ENCODE measurements around the gene MNX1.

The MNX1 gene

GRCh38 chr7:157053118-157053517 lies 42.7 kb upstream of the MNX1 start:
- TF ChIP-seq PKNOX1 (IDR thresholded peaks at IDR 0.05) (no peak), ELF4 (IDR thresholded peaks at IDR 0.05) (no peak), ARNT (IDR thresholded peaks at IDR 0.05) (no peak), LEF1 (IDR thresholded peaks at IDR 0.05; ENCODE audit: borderline replicate concordance) (no peak), SP1 (IDR thresholded peaks at IDR 0.05) (no peak), FOXM1 (IDR thresholded peaks at IDR 0.05; ENCODE audit: borderline replicate concordance) (no peak), L3MBTL2 (conservative IDR thresholded peaks at IDR 0.05) (no peak), NFRKB (IDR thresholded peaks at IDR 0.05) (no peak), ZNF384 (IDR thresholded peaks at IDR 0.05) (no peak), BHLHE40 (IDR thresholded peaks at IDR 0.05; ENCODE audit: borderline replicate concordance) (no peak), FOXA1 (IDR thresholded peaks at IDR 0.05) (no peak), HDGF (IDR thresholded peaks at IDR 0.05; ENCODE audit: borderline replicate concordance) (no peak), TARDBP (IDR thresholded peaks at IDR 0.05) (no peak)
- DNase-seq (ENCODE audit: extremely low spot score) = no peak
- POLR2A ChIA-PET = no interaction called here
- CTCF ChIA-PET = no interaction called here

- no peak for TF ChIP-seq HDGF (IDR thresholded peaks at IDR 0.05; ENCODE audit: borderline replicate concordance)
- no peak for TF ChIP-seq NFRKB (IDR thresholded peaks at IDR 0.05)
- no peak for TF ChIP-seq BHLHE40 (IDR thresholded peaks at IDR 0.05; ENCODE audit: borderline replicate concordance)
- no peak for TF ChIP-seq L3MBTL2 (conservative IDR thresholded peaks at IDR 0.05)
- no peak for TF ChIP-seq ZNF384 (IDR thresholded peaks at IDR 0.05)
- no peak for TF ChIP-seq FOXK2 (IDR thresholded peaks at IDR 0.05)
- no peak for TF ChIP-seq PKNOX1 (IDR thresholded peaks at IDR 0.05)
- TF ChIP-seq CTBP1 (IDR thresholded peaks at IDR 0.05; ENCODE audit: borderline replicate concordance) = no peak
- no peak for TF ChIP-seq LEF1 (IDR thresholded peaks at IDR 0.05; ENCODE audit: borderline replicate concordance)
- no peak for TF ChIP-seq FOXA1 (IDR thresholded peaks at IDR 0.05)
- TF ChIP-seq SP1 (IDR thresholded peaks at IDR 0.05) = no peak
- no peak for TF ChIP-seq SUZ12 (IDR thresholded peaks at IDR 0.05)
- TF ChIP-seq ARNT (IDR thresholded peaks at IDR 0.05) = no peak
- TF ChIP-seq FOXM1 (IDR thresholded peaks at IDR 0.05; ENCODE audit: borderline replicate concordance) = no peak
- TF ChIP-seq ELF4 (IDR thresholded peaks at IDR 0.05) = no peak
- TF ChIP-seq TARDBP (IDR thresholded peaks at IDR 0.05) = no peak
- ChIA-PET POLR2A (interaction anchor here (0.7 kb wide), 1 partner anchor 36 kb away, joined by 3 read pairs; the partner anchor contains the start of gene MNX1), CTCF (no interaction called here)
- DNase-seq (ENCODE audit: extremely low spot score) = peak; percentile 8
Measured at GRCh38 chr7:157047148-157047547, 36.7 kb upstream of the MNX1 start.

- ChIA-PET CTCF (no interaction called here), POLR2A (no interaction called here)
- TF ChIP-seq FOXK2 (IDR thresholded peaks at IDR 0.05) (no peak), NFRKB (IDR thresholded peaks at IDR 0.05) (no peak), ZNF384 (IDR thresholded peaks at IDR 0.05) (no peak), CTBP1 (IDR thresholded peaks at IDR 0.05; ENCODE audit: borderline replicate concordance) (no peak), ARNT (IDR thresholded peaks at IDR 0.05) (no peak), BHLHE40 (IDR thresholded peaks at IDR 0.05; ENCODE audit: borderline replicate concordance) (no peak), L3MBTL2 (conservative IDR thresholded peaks at IDR 0.05) (no peak), LEF1 (IDR thresholded peaks at IDR 0.05; ENCODE audit: borderline replicate concordance) (no peak), SUZ12 (IDR thresholded peaks at IDR 0.05) (no peak), ELF4 (IDR thresholded peaks at IDR 0.05) (no peak), SP1 (IDR thresholded peaks at IDR 0.05) (no peak), TARDBP (IDR thresholded peaks at IDR 0.05) (no peak), HDGF (IDR thresholded peaks at IDR 0.05; ENCODE audit: borderline replicate concordance) (no peak)
- DNase-seq (ENCODE audit: extremely low spot score) = peak; percentile 10
Measured at GRCh38 chr7:157046681-157047080, 36.2 kb upstream of the MNX1 start.

- TF ChIP-seq BHLHE40 (IDR thresholded peaks at IDR 0.05; ENCODE audit: borderline replicate concordance) (no peak), PKNOX1 (IDR thresholded peaks at IDR 0.05) (peak; percentile 91)
- no peak for DNase-seq (ENCODE audit: extremely low spot score)
- POLR2A ChIA-PET = interaction anchor here (0.6 to 6.3 kb wide), 2 partner anchors 27 to 35 kb away, joined by 3 to 44 read pairs; partner anchors contain the start of gene MNX1
- CTCF ChIA-PET = no interaction called here
Measured at GRCh38 chr7:157044943-157045660, 34.6 kb upstream of the MNX1 start.

GRCh38 chr7:157044147-157044687 lies 33.8 kb upstream of the MNX1 start:
- ChIA-PET POLR2A (interaction anchor here (1.0 to 6.3 kb wide), 6 partner anchors 25 to 94 kb away, joined by 3 to 44 read pairs (median 4); partner anchors contain the start of genes MNX1 and UBE3C), CTCF (no interaction called here)
- DNase-seq (ENCODE audit: extremely low spot score) = peak; percentile 55
- TF ChIP-seq NFRKB (IDR thresholded peaks at IDR 0.05) = no peak
- TF ChIP-seq ZNF384 (IDR thresholded peaks at IDR 0.05) = no peak
- no peak for TF ChIP-seq CTBP1 (IDR thresholded peaks at IDR 0.05; ENCODE audit: borderline replicate concordance)
- TF ChIP-seq FOXM1 (IDR thresholded peaks at IDR 0.05; ENCODE audit: borderline replicate concordance) = 0 out of 2 replicates have a peak, but pooled peaks have one; percentile 36
- TF ChIP-seq FOXA1 (IDR thresholded peaks at IDR 0.05) = no peak
- TF ChIP-seq SP1 (IDR thresholded peaks at IDR 0.05) = no peak
- no peak for TF ChIP-seq TARDBP (IDR thresholded peaks at IDR 0.05)
- TF ChIP-seq PKNOX1 (IDR thresholded peaks at IDR 0.05) = no peak; the same call in 1 of the 2 replicates
- no peak for TF ChIP-seq BHLHE40 (IDR thresholded peaks at IDR 0.05; ENCODE audit: borderline replicate concordance)
- TF ChIP-seq ARNT (IDR thresholded peaks at IDR 0.05) = 0 out of 2 replicates have a peak, but pooled peaks have one; percentile 15
- no peak for TF ChIP-seq FOXK2 (IDR thresholded peaks at IDR 0.05)
- TF ChIP-seq HDGF (IDR thresholded peaks at IDR 0.05; ENCODE audit: borderline replicate concordance) = peak; percentile 47; the same call in 1 of the 2 replicates
- no peak for TF ChIP-seq SUZ12 (IDR thresholded peaks at IDR 0.05)
- no peak for TF ChIP-seq ELF4 (IDR thresholded peaks at IDR 0.05)
- peak; percentile 65; the same call in 1 of the 2 replicates for TF ChIP-seq LEF1 (IDR thresholded peaks at IDR 0.05; ENCODE audit: borderline replicate concordance)
- TF ChIP-seq L3MBTL2 (conservative IDR thresholded peaks at IDR 0.05) = 0 out of 2 replicates have a peak, but pooled peaks have one; percentile 31
